Ectodermal cell (in vitro differentiated cells): ENCODE measurements around the gene ROR1.

Experiments
- H3K27ac ChIP-seq: 2 replicates; pipeline ENCODE4 v1.7.0; 2013; ENCODE audit warnings: mild to moderate bottlenecking, low read depth, low read length; ENCODE audit not compliant: insufficient read depth, poor library complexity, severe bottlenecking
- H3K27me3 ChIP-seq: 2 replicates; pipeline ENCODE4 v1.7.0; 2013; ENCODE audit warnings: mild to moderate bottlenecking, low read length; ENCODE audit not compliant: insufficient read depth, control insufficient read depth, poor library complexity, severe bottlenecking
- H3K36me3 ChIP-seq: one replicate; pipeline ENCODE4 v1.7.0; 2013; ENCODE audit warnings: low read length; ENCODE audit not compliant: control insufficient read depth, insufficient read depth
- H3K4me1 ChIP-seq: one replicate; pipeline ENCODE4 v1.7.0; 2013; ENCODE audit warnings: low read length; ENCODE audit not compliant: control insufficient read depth, insufficient read depth
- H3K4me3 ChIP-seq: 2 replicates; pipeline ENCODE4 v1.7.0; 2013; ENCODE audit warnings: low read depth, low read length, control low read depth; ENCODE audit not compliant: insufficient read depth
- H3K9me3 ChIP-seq: 2 replicates; pipeline ENCODE4 v1.7.0; 2013; ENCODE audit warnings: mild to moderate bottlenecking, low read length, moderate library complexity; ENCODE audit not compliant: control insufficient read depth
- WGBS, 2 experiments: methylation state at CpG; one replicate each; pipeline ENCODE4 v1.1.7; 2013; ENCODE audit warnings: missing lambda C conversion rate in 2 of 2; 5-methylcytosine and 5-hydroxymethylcytosine counted together

The ROR1 gene

DNA sequence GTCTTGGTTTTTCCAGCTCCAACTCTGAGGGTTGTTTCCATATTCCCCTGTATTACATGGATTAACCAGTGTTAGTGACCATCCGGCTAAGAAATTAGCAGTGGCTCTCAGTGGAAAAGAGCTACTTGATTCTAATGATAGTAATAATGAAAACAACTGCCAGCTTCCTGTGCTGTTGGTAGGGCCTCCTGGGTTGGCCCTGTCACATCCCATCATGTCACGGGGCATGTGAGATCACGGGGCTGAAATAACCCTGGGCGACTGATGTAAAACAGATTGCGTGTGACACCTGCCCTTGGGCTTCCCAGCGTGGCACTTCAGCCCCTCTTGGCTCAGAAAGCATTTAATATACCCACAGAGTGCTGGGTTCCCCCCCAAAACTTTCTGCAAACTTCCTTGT is 149.0 kb downstream of the ROR1 start:
- WGBS, 2 experiments: 93 to 94% methylated on average over 6 of the region's 6 CpGs

DNA sequence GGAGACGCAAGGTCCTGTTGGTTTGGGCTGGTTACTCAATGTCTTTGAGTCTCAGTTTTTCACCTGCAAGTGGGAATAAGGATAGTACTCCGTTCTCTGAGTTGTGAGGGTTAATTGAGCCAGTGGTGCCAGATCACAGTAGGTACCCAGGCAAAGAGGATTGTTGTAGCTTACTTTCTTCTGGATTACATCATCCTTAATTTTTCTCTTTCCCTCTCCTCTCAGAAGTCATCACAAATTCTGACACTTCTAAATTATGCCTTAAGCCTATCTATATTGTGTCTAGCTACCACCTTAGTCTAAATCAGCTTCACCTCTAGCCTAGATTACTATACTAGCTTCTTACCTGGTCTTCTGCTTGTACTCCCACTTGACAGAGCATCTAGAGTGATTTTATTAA is 149.5 kb downstream of the ROR1 start:
- Histone ChIP-seq H3K27ac (no peak overlapping the region), H3K4me3 (no peak overlapping the region), H3K36me3 (no peaks in the 10 kb centered on the region), H3K9me3 (no peaks in the 10 kb centered on the region), H3K27me3 (no peaks in the 10 kb centered on the region), H3K4me1 (peaks cover 29% of the 10 kb centered on the region)
- WGBS, 2 experiments: 93 to 100% methylated on average over 2 of the region's 2 CpGs

More for the DNA sequence above, 149.0 kb downstream of the ROR1 start:
- no peak overlapping the region for H3K4me3 ChIP-seq
- H3K27me3 ChIP-seq: no peaks in the 10 kb centered on the region
- no peaks in the 10 kb centered on the region for H3K36me3 ChIP-seq
- peaks cover 25% of the 10 kb centered on the region for H3K4me1 ChIP-seq
- H3K9me3 ChIP-seq: no peaks in the 10 kb centered on the region
- no peak overlapping the region for H3K27ac ChIP-seq

DNA sequence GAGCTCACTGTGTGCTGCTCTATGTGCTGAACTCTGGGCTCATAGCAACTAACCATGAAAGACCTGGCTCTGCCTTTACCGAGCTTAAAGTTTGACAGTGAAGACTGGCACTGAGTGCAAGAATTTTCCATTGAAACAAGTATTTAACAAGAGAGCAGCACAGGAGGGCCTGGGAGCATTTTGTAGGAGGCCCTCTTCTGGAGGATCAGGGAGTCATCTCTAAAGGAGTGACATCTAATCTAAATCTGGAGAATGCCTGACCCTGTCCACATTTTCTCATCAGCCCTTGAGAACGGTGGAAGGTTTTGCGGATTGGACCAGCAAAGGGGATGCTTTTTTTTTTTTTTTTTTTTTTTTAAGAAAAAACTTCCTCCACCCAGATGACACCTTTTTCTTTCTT is 150.8 kb downstream of the ROR1 start:
- Histone ChIP-seq H3K36me3 (no peaks in the 10 kb centered on the region), H3K27ac (no peak overlapping the region), H3K27me3 (no peaks in the 10 kb centered on the region), H3K4me1 (peaks cover 34% of the 10 kb centered on the region), H3K4me3 (no peak overlapping the region), H3K9me3 (no peaks in the 10 kb centered on the region)
- 93 to 95% methylated on average over 2 of the region's 3 CpGs for WGBS, 2 experiments

DNA sequence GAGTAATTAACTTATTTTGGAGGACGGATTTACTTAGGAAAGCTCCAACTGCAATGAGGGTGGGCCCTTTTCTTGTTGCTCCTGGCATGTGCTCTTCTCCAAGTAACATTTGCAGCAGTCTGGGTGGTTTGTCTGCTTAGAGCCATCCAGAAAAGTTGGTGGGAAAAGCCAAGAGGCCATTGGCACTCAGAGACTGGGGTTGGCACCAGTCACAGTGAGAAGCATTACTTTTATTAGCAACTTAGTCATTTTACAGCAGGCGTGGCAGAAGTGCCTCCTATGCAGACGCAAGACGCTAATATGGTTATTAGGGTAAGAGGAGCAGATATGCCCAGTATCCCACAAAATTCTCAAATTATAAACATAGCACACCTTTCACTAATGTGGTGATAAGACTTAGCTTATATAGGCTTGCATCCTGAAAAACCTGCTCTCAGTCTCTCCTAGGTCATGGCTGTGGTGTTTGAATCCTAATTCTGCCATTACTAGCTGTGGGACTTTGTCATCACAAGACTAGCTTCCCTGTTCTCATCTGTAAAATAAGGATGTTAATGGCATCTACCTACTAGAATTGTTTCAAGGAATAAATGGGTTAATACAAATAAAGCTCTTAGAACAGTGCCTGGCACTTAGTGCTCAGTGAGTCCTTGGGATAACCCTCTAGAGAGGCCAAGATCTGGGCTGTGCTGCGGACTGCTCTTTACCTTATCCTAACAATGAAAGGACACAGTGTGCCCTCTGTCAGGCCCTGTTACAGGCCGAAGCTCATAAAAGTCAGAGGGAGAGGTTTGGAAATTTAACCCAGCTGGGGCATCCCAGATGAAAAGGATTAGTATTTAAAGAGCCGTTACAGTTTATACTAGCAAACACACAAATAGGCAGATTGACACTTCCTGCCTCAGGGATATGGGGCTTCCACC is 154.6 kb downstream of the ROR1 start:
- Histone ChIP-seq H3K27me3 (no peaks in the 10 kb centered on the region), H3K4me1 (peaks cover 17% of the 10 kb centered on the region), H3K9me3 (no peaks in the 10 kb centered on the region), H3K4me3 (no peak overlapping the region), H3K36me3 (no peaks in the 10 kb centered on the region), H3K27ac (no peak overlapping the region)
- 72 to 73% methylated on average over 6 to 7 of the region's 7 CpGs for WGBS, 2 experiments

DNA sequence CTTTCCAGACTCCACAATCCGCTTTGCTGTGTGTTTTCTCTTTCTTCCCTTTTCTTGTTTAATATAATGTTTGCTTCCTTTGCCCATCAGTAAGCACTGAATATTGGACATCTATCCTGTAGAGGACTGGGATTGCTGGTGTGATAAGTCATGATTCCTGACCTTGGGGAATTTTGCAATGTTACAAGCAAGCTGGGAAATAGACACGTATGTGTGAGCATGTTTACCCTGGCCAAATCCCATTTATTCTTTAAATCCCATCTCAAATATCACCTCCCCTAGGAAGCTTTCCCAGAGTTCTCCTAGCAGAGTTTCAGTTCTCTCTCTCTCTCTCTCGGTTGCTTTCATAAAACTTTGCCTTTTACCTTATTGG is 155.3 kb downstream of the ROR1 start:
- Histone ChIP-seq H3K27me3 (no peaks in the 10 kb centered on the region), H3K9me3 (no peaks in the 10 kb centered on the region), H3K4me1 (peaks cover 17% of the 10 kb centered on the region), H3K36me3 (no peaks in the 10 kb centered on the region), H3K27ac (no peak overlapping the region), H3K4me3 (no peak overlapping the region)
- 88 to 94% methylated on average over 3 of the region's 3 CpGs for whole genome bisulfite sequencing, 2 experiments

DNA sequence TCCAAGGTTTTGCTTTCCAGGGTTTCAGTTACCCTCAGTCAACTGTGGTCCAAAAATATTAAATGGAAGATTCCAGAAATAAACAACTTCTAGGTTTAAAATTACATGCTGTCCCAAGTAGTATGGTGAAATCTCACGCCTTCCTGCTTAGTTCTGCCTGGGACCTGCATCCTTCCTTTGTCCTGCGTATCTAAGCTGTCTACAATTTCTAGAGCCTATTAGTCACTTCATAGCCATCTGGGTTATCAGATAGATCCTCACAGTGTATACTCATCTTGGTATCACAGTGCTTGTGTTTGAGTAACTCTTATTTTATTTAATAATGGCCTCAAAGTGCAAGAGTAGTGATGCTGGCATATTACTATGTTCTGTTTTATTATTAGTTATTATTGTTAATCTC is 157.7 kb downstream of the ROR1 start:
- no peaks in the 10 kb centered on the region for H3K27me3 ChIP-seq
- WGBS, 2 experiments: 95 to 98% methylated on average over 2 of the region's 2 CpGs
- H3K9me3 ChIP-seq: no peaks in the 10 kb centered on the region
- H3K36me3 ChIP-seq: no peaks in the 10 kb centered on the region
- H3K4me3 ChIP-seq: no peak overlapping the region
- H3K27ac ChIP-seq: no peak overlapping the region
- peaks cover 17% of the 10 kb centered on the region for H3K4me1 ChIP-seq

DNA sequence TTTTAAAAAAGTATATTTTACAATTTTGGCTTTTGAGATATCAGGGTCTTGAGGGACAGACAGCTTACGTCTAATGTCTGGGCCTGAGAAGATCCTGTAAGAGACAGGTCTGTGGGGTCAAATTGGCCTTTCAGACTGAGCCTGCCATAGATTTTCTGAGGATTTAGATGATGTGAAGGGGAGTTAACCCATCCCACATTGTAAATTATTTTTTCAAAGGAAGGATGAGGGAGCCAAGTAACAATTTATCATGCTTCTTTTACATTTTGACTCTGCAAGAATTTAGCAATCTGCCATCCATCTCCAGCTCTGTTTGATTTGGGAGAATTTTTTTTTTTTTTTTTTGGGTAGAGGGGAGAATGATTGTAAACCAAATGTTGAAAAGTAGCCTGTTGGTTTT is 160.9 kb downstream of the ROR1 start:
- Histone ChIP-seq H3K36me3 (no peaks in the 10 kb centered on the region), H3K9me3 (no peaks in the 10 kb centered on the region), H3K27ac (no peak overlapping the region), H3K4me3 (no peak overlapping the region), H3K27me3 (no peaks in the 10 kb centered on the region), H3K4me1 (no peaks in the 10 kb centered on the region)
- WGBS, 2 experiments: 91% methylated on average over 1 of the region's 1 CpG

DNA sequence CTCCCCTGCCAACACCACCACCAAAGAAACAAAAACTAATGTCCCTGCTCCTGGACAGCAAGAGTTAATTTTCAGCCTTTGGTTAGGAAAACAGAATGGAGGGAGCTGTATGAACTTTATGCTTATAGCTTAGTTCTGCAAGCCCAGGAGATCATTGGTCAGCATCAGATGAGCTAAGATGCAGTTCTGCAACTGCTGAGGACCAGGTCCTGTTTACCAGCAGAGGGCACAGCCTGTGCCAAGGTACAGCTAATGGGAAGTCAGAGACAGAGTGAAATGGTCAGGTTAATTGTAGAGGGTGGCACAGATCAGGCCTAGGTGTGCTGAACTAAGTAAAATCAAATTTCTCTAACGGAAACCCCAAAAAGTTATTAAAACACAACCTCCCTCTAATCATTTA is 161.3 kb downstream of the ROR1 start:
- Histone ChIP-seq H3K27ac (no peak overlapping the region), H3K27me3 (no peaks in the 10 kb centered on the region), H3K4me1 (no peaks in the 10 kb centered on the region), H3K36me3 (no peaks in the 10 kb centered on the region), H3K4me3 (no peak overlapping the region), H3K9me3 (no peaks in the 10 kb centered on the region)
- WGBS, 2 experiments: no CpG with 5 or more reads among the region's 1 CpG

DNA sequence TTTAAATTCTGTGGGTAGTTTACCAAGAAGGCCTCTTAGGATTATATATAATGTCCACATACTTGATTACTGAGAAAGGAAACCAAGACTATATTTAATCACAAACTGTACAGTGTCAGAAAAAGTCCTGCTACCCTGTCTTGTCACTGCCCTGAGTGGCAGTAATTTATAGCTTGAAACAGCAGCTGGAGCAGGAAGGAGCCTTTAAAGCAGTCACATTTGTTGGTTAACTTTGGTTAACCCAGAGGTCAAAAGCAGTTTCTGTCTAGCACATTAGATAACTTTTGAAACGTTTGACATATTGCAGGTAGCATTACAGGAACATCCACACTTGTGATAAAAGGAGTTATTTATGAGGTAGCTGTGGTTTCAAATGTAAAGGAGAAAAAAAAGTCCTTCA is 161.7 kb downstream of the ROR1 start:
- H3K36me3 ChIP-seq: no peaks in the 10 kb centered on the region
- no peaks in the 10 kb centered on the region for H3K27me3 ChIP-seq
- H3K4me3 ChIP-seq: no peak overlapping the region
- WGBS, 2 experiments: 95 to 100% methylated on average over 1 of the region's 1 CpG
- no peaks in the 10 kb centered on the region for H3K4me1 ChIP-seq
- H3K9me3 ChIP-seq: no peaks in the 10 kb centered on the region
- no peak overlapping the region for H3K27ac ChIP-seq

DNA sequence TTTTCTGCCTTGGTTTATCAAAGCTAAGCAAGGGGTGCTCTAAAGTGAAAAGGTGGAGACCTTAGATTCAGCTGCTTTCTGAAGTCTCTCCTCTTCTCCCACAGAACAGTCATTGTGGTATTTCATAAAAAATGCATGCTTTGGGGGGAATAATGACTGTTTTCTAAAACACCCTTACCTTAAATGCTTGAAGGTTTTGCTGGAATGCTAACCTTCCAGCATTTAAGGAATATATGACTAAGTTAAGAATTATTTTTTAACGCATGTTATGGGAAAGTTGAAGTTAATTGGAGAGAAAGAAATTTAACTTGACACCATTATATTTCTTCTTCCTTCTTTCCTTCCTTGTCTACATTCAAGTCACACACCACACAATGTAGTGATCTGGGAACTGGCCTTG is 162.5 kb downstream of the ROR1 start:
- no peaks in the 10 kb centered on the region for H3K4me1 ChIP-seq
- WGBS, 2 experiments: no CpG with 5 or more reads among the region's 1 CpG
- H3K9me3 ChIP-seq: no peaks in the 10 kb centered on the region
- H3K4me3 ChIP-seq: no peak overlapping the region
- no peaks in the 10 kb centered on the region for H3K36me3 ChIP-seq
- H3K27me3 ChIP-seq: no peaks in the 10 kb centered on the region
- H3K27ac ChIP-seq: no peak overlapping the region
